GM06990 (cell line): ENCODE measurements around the gene RFX1.

Source experiments
- DNase-seq: peaks from one replicate; pipeline ENCODE4 v3.0.0-alpha.2; 2011; ENCODE audit not compliant: insufficient read length; ENCODE audit errors: extremely low read depth
- H3K27me3 ChIP-seq: replicated peaks from 2 replicates; pipeline ENCODE4 v1.6.0; 2011; ENCODE audit warnings: low read length; ENCODE audit not compliant: control insufficient read depth, insufficient read depth
- H3K36me3 ChIP-seq: 2 replicates; pipeline ENCODE4 v1.5.1; 2011; ENCODE audit warnings: low read length; ENCODE audit not compliant: control insufficient read depth, insufficient read depth
- H3K4me3 ChIP-seq: replicated peaks from 2 replicates; pipeline ENCODE4 v1.5.1; 2011; ENCODE audit warnings: low read depth, mild to moderate bottlenecking, control low read depth, low read length
- CTCF ChIP-seq: IDR thresholded peaks from 2 replicates; pipeline ENCODE4 v1.5.1; 2011; ENCODE audit warnings: low read length, control low read depth, mild to moderate bottlenecking, inconsistent platforms; ENCODE audit not compliant: insufficient read depth, poor library complexity, severe bottlenecking

RFX1 gene

DNA sequence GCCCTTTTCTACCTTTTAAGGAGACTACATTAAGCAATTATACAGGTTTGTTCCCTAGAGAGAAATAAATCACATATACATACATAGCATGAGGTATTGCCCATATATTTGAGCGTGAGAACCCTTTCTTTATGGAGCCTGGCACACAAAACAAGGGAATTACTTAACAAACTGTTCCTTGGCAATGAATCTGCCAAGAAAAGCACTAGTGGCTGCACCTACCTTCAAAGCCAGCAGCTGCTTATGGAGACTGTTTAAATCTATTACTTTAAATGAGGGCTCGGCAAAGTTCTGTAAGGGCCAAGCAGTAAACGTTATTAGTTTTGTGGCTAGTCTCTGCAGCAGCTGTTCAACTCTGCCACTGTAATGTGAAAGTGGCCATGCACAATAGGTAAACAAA, 7.0 kb downstream of the RFX1 start:
- Histone ChIP-seq H3K4me3 (no peak overlapping the region), H3K36me3 (peaks cover 2% of the 10 kb centered on the region), H3K27me3 (no peaks in the 10 kb centered on the region)
- no peak for TF ChIP-seq CTCF
- no peak for DNase-seq

GRCh38 chr19:13998426-13998825, 7.7 kb downstream of the RFX1 start:
- no peak for DNase-seq
- Histone ChIP-seq H3K27me3 (no peaks in the 10 kb centered on the region), H3K36me3 (peaks cover 2% of the 10 kb centered on the region), H3K4me3 (no peak overlapping the region)
- no peak for TF ChIP-seq CTCF

DNA sequence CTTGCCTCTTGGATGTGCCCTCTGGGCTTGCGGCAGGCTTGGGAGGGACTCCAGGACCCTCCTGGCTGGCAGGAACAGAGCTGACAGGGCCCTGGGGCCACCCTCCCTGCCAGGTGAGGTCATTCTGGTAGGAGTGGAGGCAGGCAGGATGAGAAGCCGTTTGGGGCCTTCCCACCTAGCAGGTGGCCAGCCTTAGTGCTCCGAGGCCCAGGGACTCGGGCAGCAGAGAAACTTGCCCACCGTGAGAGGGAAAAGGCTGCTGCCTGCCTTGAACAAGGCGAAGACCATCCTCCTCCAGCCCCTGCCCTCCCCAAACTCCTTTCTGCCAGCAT, 8.5 kb downstream of the RFX1 start:
- H3K27me3 ChIP-seq: no peaks in the 10 kb centered on the region
- no peak for DNase-seq
- no peak overlapping the region for H3K4me3 ChIP-seq
- no peak for TF ChIP-seq CTCF
- H3K36me3 ChIP-seq: peaks cover 4% of the 10 kb centered on the region

DNA sequence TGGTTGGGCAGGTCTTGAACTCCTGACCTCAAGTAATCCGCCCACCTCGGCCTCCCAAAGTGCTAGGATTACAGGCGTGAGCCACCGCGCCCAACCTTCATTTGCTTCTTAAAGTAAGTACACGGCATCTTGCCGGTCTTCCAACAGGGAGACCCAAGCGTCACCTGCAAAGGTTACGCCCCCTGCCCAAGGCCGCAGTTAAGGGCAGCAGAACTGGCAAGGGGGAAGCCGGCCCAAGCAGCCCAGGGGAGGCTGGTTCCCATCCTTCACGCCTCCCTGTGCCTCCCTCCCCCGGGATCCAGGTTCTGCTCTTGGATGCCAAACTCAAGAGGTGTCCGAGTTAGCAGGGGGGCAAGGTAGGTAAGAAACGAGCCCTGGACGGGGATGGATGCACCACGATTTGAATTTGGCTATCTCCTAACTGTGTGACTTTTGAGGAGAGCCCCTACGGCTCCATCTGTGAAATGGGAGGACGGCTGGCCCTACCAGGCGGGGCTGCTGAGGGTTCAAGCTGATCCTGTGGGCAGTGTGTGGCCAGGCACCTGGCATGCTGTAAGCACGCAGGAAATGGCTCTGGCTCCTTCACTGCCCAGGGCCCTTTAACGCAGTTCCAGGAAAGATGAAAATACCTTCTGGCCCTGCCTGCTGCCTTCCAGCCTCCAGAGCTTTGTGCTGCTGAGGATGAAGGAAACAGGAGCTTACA, 9.0 kb downstream of the RFX1 start:
- peaks cover 4% of the 10 kb centered on the region for H3K36me3 ChIP-seq
- no peak for TF ChIP-seq CTCF

DNA sequence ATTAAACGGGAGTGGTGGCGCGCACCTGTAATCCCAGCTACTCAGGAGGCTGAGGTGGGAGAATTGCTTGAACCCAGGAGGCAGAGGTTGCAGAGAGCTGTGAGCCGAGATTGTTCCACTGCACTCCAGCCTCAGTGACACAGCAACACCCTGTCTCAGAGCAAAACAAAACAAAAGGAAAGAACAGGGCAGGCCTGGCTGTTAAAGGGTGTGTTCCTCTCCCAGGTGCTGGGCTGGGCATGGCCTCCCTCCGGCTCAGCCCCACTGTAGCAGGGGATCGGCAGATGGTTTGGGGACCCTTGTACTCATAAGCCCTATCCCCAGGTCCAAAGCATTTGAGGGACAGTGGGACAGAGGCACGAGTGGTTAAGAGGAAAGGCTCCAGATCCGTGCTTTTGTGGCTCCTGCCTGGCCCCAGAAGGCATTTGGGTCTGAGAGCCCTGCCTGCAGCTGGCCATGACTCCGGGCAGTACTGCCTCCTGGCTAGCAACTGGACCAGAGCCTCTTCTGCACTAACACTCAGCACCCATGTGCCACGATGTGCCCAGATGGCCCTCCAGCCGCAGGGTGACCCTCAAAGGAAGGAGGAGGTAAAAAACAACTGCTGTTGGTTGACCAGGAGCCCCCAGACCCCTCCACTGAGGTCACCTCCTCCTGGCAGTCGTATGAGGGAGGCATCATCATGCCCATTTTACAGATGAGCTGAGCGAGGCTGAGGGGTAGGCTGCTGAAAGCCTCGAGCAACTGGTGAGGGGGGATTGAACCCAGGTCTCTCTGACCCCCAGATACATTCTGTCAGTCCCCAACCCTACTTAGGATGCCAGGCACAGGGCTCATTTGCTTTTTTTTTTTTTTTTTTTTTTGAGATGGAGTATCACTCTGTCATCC, 10.0 kb downstream of the RFX1 start:
- no peak for DNase-seq
- Histone ChIP-seq H3K27me3 (no peaks in the 10 kb centered on the region), H3K36me3 (peaks cover 5% of the 10 kb centered on the region), H3K4me3 (no peak overlapping the region)
- no peak for TF ChIP-seq CTCF

More for the DNA sequence above, 9.0 kb downstream of the RFX1 start:
- Histone ChIP-seq H3K4me3 (no peak overlapping the region), H3K27me3 (no peaks in the 10 kb centered on the region)
- DNase-seq: no peak
